ENCODE data around the gene PCSK7.

The PCSK7 gene

GRCh38 chr11:117189941-117190544 is 41.8 kb downstream of the PCSK7 start:
- H2AFZ ChIP-seq (ENCODE audit: low read depth, low read length): no peak overlapping the region
- no peak overlapping the region for H3K27ac ChIP-seq (ENCODE audit: low read length)
- H3K9ac ChIP-seq (ENCODE audit: low read depth, low read length): no peak overlapping the region
- H3K4me1 ChIP-seq (ENCODE audit: insufficient read depth, low read length): no peaks in the 10 kb centered on the region
- no peaks in the 10 kb centered on the region for H3K9me3 ChIP-seq (ENCODE audit: insufficient read depth, low read length, severe bottlenecking)
- TF ChIP-seq EZH2 (IDR thresholded peaks at IDR 0.05; ENCODE audit: borderline replicate concordance, low read depth, low read length, severe bottlenecking) (no peak), CTCF (IDR thresholded peaks at IDR 0.05; ENCODE audit: borderline replicate concordance, extremely low read depth, low read length, poor library complexity, severe bottlenecking) (no peak)
- H3K27me3 ChIP-seq (ENCODE audit: insufficient read depth, low read length, poor library complexity): no peaks in the 10 kb centered on the region
- H3K79me2 ChIP-seq (ENCODE audit: insufficient read depth, low read length): no peaks in the 10 kb centered on the region
- ATAC-seq (ENCODE audit: insufficient read depth, low read depth): no peak
- H3K36me3 ChIP-seq (ENCODE audit: insufficient read depth, low read length): peaks cover 22% of the 10 kb centered on the region; the same call in 1 of the 2 replicates
- no peak overlapping the region for H3K4me3 ChIP-seq (ENCODE audit: low read depth in 1 of 2, low read length in 2 of 2)
- H4K20me1 ChIP-seq (ENCODE audit: insufficient read depth, low read length): no peaks in the 10 kb centered on the region
- H3K4me2 ChIP-seq (ENCODE audit: insufficient read depth, low read length): no peak overlapping the region
- no peak for DNase-seq

GRCh38 chr11:117189191-117189940 is 42.5 kb downstream of the PCSK7 start:
- Histone ChIP-seq H3K4me1 (ENCODE audit: insufficient read depth, low read length) (no peaks in the 10 kb centered on the region), H3K27me3 (ENCODE audit: insufficient read depth, low read length, poor library complexity) (no peaks in the 10 kb centered on the region), H4K20me1 (ENCODE audit: insufficient read depth, low read length) (no peaks in the 10 kb centered on the region), H3K4me2 (ENCODE audit: insufficient read depth, low read length) (no peak overlapping the region), H3K9ac (ENCODE audit: low read depth, low read length) (no peak overlapping the region), H3K4me3 (ENCODE audit: low read depth in 1 of 2, low read length in 2 of 2) (no peak overlapping the region), H3K79me2 (ENCODE audit: insufficient read depth, low read length) (no peaks in the 10 kb centered on the region), H3K36me3 (ENCODE audit: insufficient read depth, low read length) (peaks cover 22% of the 10 kb centered on the region; the same call in 1 of the 2 replicates), H3K9me3 (ENCODE audit: insufficient read depth, low read length, severe bottlenecking) (no peaks in the 10 kb centered on the region), H3K27ac (ENCODE audit: low read length) (no peak overlapping the region), H2AFZ (ENCODE audit: low read depth, low read length) (no peak overlapping the region)
- TF ChIP-seq CTCF (IDR thresholded peaks at IDR 0.05; ENCODE audit: borderline replicate concordance, extremely low read depth, low read length, poor library complexity, severe bottlenecking) (no peak), EZH2 (IDR thresholded peaks at IDR 0.05; ENCODE audit: borderline replicate concordance, low read depth, low read length, severe bottlenecking) (no peak)
- DNase-seq (no peak), ATAC-seq (ENCODE audit: insufficient read depth, low read depth) (no peak)

GRCh38 chr11:117188620-117189081 is 43.2 kb downstream of the PCSK7 start:
- Histone ChIP-seq H3K27ac (ENCODE audit: low read length) (no peak overlapping the region), H3K4me3 (ENCODE audit: low read depth in 1 of 2, low read length in 2 of 2) (no peak overlapping the region), H3K36me3 (ENCODE audit: insufficient read depth, low read length) (peaks cover 22% of the 10 kb centered on the region; the same call in 1 of the 2 replicates), H3K4me2 (ENCODE audit: insufficient read depth, low read length) (no peak overlapping the region), H3K9ac (ENCODE audit: low read depth, low read length) (no peak overlapping the region), H3K9me3 (ENCODE audit: insufficient read depth, low read length, severe bottlenecking) (no peaks in the 10 kb centered on the region), H3K27me3 (ENCODE audit: insufficient read depth, low read length, poor library complexity) (no peaks in the 10 kb centered on the region), H4K20me1 (ENCODE audit: insufficient read depth, low read length) (no peaks in the 10 kb centered on the region; the same call in 1 of the 2 replicates), H3K4me1 (ENCODE audit: insufficient read depth, low read length) (no peaks in the 10 kb centered on the region), H3K79me2 (ENCODE audit: insufficient read depth, low read length) (no peaks in the 10 kb centered on the region), H2AFZ (ENCODE audit: low read depth, low read length) (no peak overlapping the region)
- ATAC-seq (ENCODE audit: insufficient read depth, low read depth) (no peak), DNase-seq (no peak)
- TF ChIP-seq EZH2 (IDR thresholded peaks at IDR 0.05; ENCODE audit: borderline replicate concordance, low read depth, low read length, severe bottlenecking) (no peak), CTCF (IDR thresholded peaks at IDR 0.05; ENCODE audit: borderline replicate concordance, extremely low read depth, low read length, poor library complexity, severe bottlenecking) (no peak)

Measured in DND-41 (cell line).